GM23338 (cell line): ENCODE results near the gene BICDL1. TPM values are rescaled to one million over a fixed set of nuclear protein-coding genes. Genes with fewer than 3 reads are reported as not detected.

Source experiments
- ATAC-seq: fragments of 200-7000 bp; cut with Tn5 transposase; 3 replicates; pipeline ENCODE4 v1.9.1; 2020
- DNase-seq: peaks from one replicate; pipeline ENCODE4 v3.0.0-alpha.2; 2015; ENCODE audit warnings: low spot score
- H2AFZ ChIP-seq: fragments of 200-600 bp; sonication (generic); 2 replicates; pipeline ENCODE4 v1.8.0; 2016; ENCODE audit warnings: antibody characterized with exemption, mild to moderate bottlenecking, moderate library complexity
- H3F3A ChIP-seq: fragments of 200-600 bp; sonication (generic); replicated peaks from 2 replicates; pipeline ENCODE4 v1.8.0; 2017; ENCODE audit warnings: antibody characterized with exemption, mixed run types, low read depth
- H3K27ac ChIP-seq: fragments of 200-600 bp; sonication (generic); 2 replicates; pipeline ENCODE4 v1.6.1; 2016; ENCODE audit warnings: low read depth
- H3K27me3 ChIP-seq: fragments of 200-600 bp; sonication (generic); 2 replicates; pipeline ENCODE4 v1.8.0; 2016; ENCODE audit warnings: mild to moderate bottlenecking, mixed run types, moderate library complexity; ENCODE audit not compliant: insufficient read depth
- H3K36me3 ChIP-seq: fragments of 200-600 bp; sonication (generic); 2 replicates; pipeline ENCODE4 v1.8.0; 2016; ENCODE audit warnings: mild to moderate bottlenecking; ENCODE audit not compliant: insufficient read depth
- H3K4me1 ChIP-seq: fragments of 200-600 bp; sonication (generic); 2 replicates; pipeline ENCODE4 v1.8.0; 2016; ENCODE audit warnings: mild to moderate bottlenecking, moderate library complexity; ENCODE audit not compliant: insufficient read depth
- H3K4me2 ChIP-seq: fragments of 200-600 bp; sonication (generic); 2 replicates; pipeline ENCODE4 v1.7.1; 2017; ENCODE audit warnings: mixed run types
- H3K4me3 ChIP-seq: fragments of 200-600 bp; sonication (generic); 2 replicates; pipeline ENCODE4 v1.6.1; 2016; ENCODE audit warnings: mixed run types
- H3K79me2 ChIP-seq: fragments of 200-600 bp; sonication (generic); replicated peaks from 2 replicates; pipeline ENCODE4 v1.8.0; 2017; ENCODE audit warnings: mild to moderate bottlenecking; ENCODE audit not compliant: insufficient read depth
- H3K9me2 ChIP-seq: fragments of 200-600 bp; sonication (generic); 2 replicates; pipeline ENCODE4 v1.8.0; 2017; ENCODE audit not compliant: insufficient read depth
- H4K20me1 ChIP-seq: fragments of 200-600 bp; sonication (generic); replicated peaks from 2 replicates; pipeline ENCODE4 v1.8.0; 2017; ENCODE audit warnings: mild to moderate bottlenecking; ENCODE audit not compliant: insufficient read depth
- H3K27ac Mint-ChIP-seq: 2 replicates; pipeline ENCODE4 v1.8.0; 2020; ENCODE audit warnings: inconsistent platforms, mild to moderate bottlenecking, moderate library complexity, mixed read lengths
- H3K27me3 Mint-ChIP-seq: 3 replicates; pipeline ENCODE4 v1.8.0; 2022; ENCODE audit warnings: low read depth, mild to moderate bottlenecking, moderate library complexity, mixed read lengths, inconsistent platforms; ENCODE audit not compliant: insufficient read depth, poor library complexity
- H3K36me3 Mint-ChIP-seq: 3 replicates; pipeline ENCODE4 v1.8.0; 2021; ENCODE audit warnings: low read depth, mild to moderate bottlenecking, inconsistent platforms, moderate library complexity, mixed read lengths
- H3K4me1 Mint-ChIP-seq: 3 replicates; pipeline ENCODE4 v1.8.0; 2020; ENCODE audit warnings: mild to moderate bottlenecking, inconsistent platforms, mixed read lengths
- H3K4me3 Mint-ChIP-seq: 3 replicates; pipeline ENCODE4 v1.8.0; 2021; ENCODE audit warnings: moderate library complexity, mild to moderate bottlenecking, inconsistent platforms, mixed read lengths
- H3K9me3 Mint-ChIP-seq: 3 replicates; pipeline ENCODE4 v1.8.0; 2020; ENCODE audit warnings: moderate library complexity, mild to moderate bottlenecking, inconsistent platforms, mixed read lengths
- ETS1 ChIP-seq: IDR thresholded peaks from 2 replicates; pipeline ENCODE4 v1.6.1; 2016; ENCODE audit warnings: antibody characterized with exemption
- EZH2 ChIP-seq: fragments of 200-600 bp; sonication (generic); IDR thresholded peaks from one replicate; pipeline ENCODE4 v1.8.0; 2017; ENCODE audit warnings: antibody characterized with exemption, mild to moderate bottlenecking, low read depth; ENCODE audit not compliant: unreplicated experiment
- JUNB ChIP-seq: IDR thresholded peaks from one replicate; pipeline ENCODE4 v1.6.1; 2016; ENCODE audit warnings: antibody characterized with exemption; ENCODE audit not compliant: unreplicated experiment
- POLR2AphosphoS5 ChIP-seq: IDR thresholded peaks from 2 replicates; pipeline ENCODE4 v1.6.1; 2016; ENCODE audit warnings: antibody characterized with exemption, low read depth
- STAT1 ChIP-seq: IDR thresholded peaks from one replicate; pipeline ENCODE4 v1.6.1; 2016; ENCODE audit warnings: antibody characterized with exemption; ENCODE audit not compliant: unreplicated experiment
- ZNF114 ChIP-seq: fragments of 250-450 bp; sonication (Bioruptor Pico); IDR thresholded peaks from 2 replicates; pipeline ENCODE4 v1.5.0; 2020; ENCODE audit warnings: mild to moderate bottlenecking, moderate library complexity
- ZNF331 ChIP-seq: fragments of 250-450 bp; sonication (Bioruptor Pico); IDR thresholded peaks from 2 replicates; pipeline ENCODE4 v1.5.0; 2020; ENCODE audit warnings: low read depth, mild to moderate bottlenecking, moderate library complexity
- ZNF462 ChIP-seq: fragments of 250-450 bp; sonication (Bioruptor Pico); IDR thresholded peaks from 2 replicates; pipeline ENCODE4 v1.5.0; 2020; ENCODE audit warnings: mild to moderate bottlenecking, moderate library complexity
- polyA plus RNA-seq: library from polyadenylated mRNA; unstranded; fragments of >200 nt; fragmentation: Nextera tagmentation; extraction: Ambion mirVana; gene quantifications from 2 replicates; pipeline ENCODE4 v1.2.1, GENCODE V29; 2016
- total RNA-seq: library from RNA; depleted of rRNA; stranded (reverse); fragments of >200 nt; shearing (Covaris generic); gene quantifications from 2 replicates; pipeline ENCODE4 v1.2.3, GENCODE V29; 2014
- TF ChIP-seq, protein P1 (sequence below), 2 experiments: fragments of 200-600 bp in 1 of 2; sonication (generic) in 1 of 2; conservative IDR thresholded peaks; 2 replicates each; pipeline versions ENCODE4 v1.5.1 to v1.6.1; 2016 to 2017; ENCODE audit warnings: antibody characterized with exemption in 2 of 2, low read depth in 2 of 2, mild to moderate bottlenecking in 2 of 2, moderate library complexity in 1 of 2
- TF ChIP-seq, protein P2 (sequence below): IDR thresholded peaks from one replicate; pipeline ENCODE4 v1.6.1; 2018; ENCODE audit warnings: antibody characterized with exemption; ENCODE audit not compliant: unreplicated experiment

BICDL1 gene
- total and polyA plus RNA-seq, 2 experiments from 2014 or later: 14.0 to 25.7 TPM

GRCh38 chr12:120056739-120057138 is 67.7 kb downstream of the BICDL1 start (continued):
- TF ChIP-seq, protein P1, sequence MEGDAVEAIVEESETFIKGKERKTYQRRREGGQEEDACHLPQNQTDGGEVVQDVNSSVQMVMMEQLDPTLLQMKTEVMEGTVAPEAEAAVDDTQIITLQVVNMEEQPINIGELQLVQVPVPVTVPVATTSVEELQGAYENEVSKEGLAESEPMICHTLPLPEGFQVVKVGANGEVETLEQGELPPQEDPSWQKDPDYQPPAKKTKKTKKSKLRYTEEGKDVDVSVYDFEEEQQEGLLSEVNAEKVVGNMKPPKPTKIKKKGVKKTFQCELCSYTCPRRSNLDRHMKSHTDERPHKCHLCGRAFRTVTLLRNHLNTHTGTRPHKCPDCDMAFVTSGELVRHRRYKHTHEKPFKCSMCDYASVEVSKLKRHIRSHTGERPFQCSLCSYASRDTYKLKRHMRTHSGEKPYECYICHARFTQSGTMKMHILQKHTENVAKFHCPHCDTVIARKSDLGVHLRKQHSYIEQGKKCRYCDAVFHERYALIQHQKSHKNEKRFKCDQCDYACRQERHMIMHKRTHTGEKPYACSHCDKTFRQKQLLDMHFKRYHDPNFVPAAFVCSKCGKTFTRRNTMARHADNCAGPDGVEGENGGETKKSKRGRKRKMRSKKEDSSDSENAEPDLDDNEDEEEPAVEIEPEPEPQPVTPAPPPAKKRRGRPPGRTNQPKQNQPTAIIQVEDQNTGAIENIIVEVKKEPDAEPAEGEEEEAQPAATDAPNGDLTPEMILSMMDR (conservative IDR thresholded peaks at IDR 0.05; ENCODE audit: low read depth in 2 of 2): no peak

GRCh38 chr12:120060196-120060595 is 71.2 kb downstream of the BICDL1 start:
- H2AFZ ChIP-seq: no peak overlapping the region
- H3K36me3 ChIP-seq: no peaks in the 10 kb centered on the region
- Mint-ChIP-seq H3K4me1 (peaks cover 12% of the 10 kb centered on the region), H3K9me3 (no peaks in the 10 kb centered on the region), H3K36me3 (no peaks in the 10 kb centered on the region), H3K4me3 (no peak overlapping the region), H3K27ac (no peak overlapping the region), H3K27me3 (peaks cover 7% of the 10 kb centered on the region)
- H3F3A ChIP-seq: no peaks in the 10 kb centered on the region
- no peak overlapping the region for H3K4me2 ChIP-seq
- H3K9me2 ChIP-seq: no peaks in the 10 kb centered on the region
- H3K27me3 ChIP-seq: no peaks in the 10 kb centered on the region
- H3K4me3 ChIP-seq: no peak overlapping the region
- H3K79me2 ChIP-seq: no peaks in the 10 kb centered on the region
- ATAC-seq (no peak), DNase-seq (no peak)
- no peak overlapping the region for H3K27ac ChIP-seq
- no peaks in the 10 kb centered on the region for H3K4me1 ChIP-seq
- no peaks in the 10 kb centered on the region; the same call in 1 of the 2 replicates for H4K20me1 ChIP-seq
- TF ChIP-seq JUNB: no peak
- TF ChIP-seq ZNF331 (CRISPR knock-in tag): no peak
- TF ChIP-seq STAT1: no peak
- TF ChIP-seq ETS1: no peak
- no peak for TF ChIP-seq EZH2
- TF ChIP-seq, protein P2, sequence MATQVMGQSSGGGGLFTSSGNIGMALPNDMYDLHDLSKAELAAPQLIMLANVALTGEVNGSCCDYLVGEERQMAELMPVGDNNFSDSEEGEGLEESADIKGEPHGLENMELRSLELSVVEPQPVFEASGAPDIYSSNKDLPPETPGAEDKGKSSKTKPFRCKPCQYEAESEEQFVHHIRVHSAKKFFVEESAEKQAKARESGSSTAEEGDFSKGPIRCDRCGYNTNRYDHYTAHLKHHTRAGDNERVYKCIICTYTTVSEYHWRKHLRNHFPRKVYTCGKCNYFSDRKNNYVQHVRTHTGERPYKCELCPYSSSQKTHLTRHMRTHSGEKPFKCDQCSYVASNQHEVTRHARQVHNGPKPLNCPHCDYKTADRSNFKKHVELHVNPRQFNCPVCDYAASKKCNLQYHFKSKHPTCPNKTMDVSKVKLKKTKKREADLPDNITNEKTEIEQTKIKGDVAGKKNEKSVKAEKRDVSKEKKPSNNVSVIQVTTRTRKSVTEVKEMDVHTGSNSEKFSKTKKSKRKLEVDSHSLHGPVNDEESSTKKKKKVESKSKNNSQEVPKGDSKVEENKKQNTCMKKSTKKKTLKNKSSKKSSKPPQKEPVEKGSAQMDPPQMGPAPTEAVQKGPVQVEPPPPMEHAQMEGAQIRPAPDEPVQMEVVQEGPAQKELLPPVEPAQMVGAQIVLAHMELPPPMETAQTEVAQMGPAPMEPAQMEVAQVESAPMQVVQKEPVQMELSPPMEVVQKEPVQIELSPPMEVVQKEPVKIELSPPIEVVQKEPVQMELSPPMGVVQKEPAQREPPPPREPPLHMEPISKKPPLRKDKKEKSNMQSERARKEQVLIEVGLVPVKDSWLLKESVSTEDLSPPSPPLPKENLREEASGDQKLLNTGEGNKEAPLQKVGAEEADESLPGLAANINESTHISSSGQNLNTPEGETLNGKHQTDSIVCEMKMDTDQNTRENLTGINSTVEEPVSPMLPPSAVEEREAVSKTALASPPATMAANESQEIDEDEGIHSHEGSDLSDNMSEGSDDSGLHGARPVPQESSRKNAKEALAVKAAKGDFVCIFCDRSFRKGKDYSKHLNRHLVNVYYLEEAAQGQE: no peak
- TF ChIP-seq ZNF462: no peak
- TF ChIP-seq POLR2AphosphoS5: no peak
- TF ChIP-seq, protein P1 (conservative IDR thresholded peaks at IDR 0.05; ENCODE audit: low read depth in 2 of 2): no peak
- TF ChIP-seq ZNF114 (CRISPR knock-in tag): no peak
